ENCODE measurements around the gene SCAANT1.
A peak's percentile ranks its signal among the peaks of the same experiment; 100 is the strongest.

SCAANT1 gene

GRCh38 chr3:63911509-63911872 is 692 bp downstream of the SCAANT1 start:
- DNase-seq (ENCODE audit: extremely low read depth, low read depth): no peak
- TF ChIP-seq CTCF (IDR thresholded peaks at IDR 0.05; ENCODE audit: low read depth, low read length): no peak

- DNase-seq (ENCODE audit: extremely low read depth, low read depth): no peak
- TF ChIP-seq CTCF (IDR thresholded peaks at IDR 0.05; ENCODE audit: low read depth, low read length): no peak
Measured at GRCh38 chr3:63910891-63911290, 1.3 kb downstream of the SCAANT1 start.

GRCh38 chr3:63910001-63910400 is 2.2 kb downstream of the SCAANT1 start:
- no peak for TF ChIP-seq CTCF (IDR thresholded peaks at IDR 0.05; ENCODE audit: low read depth, low read length)
- DNase-seq (ENCODE audit: extremely low read depth, low read depth): no peak

- DNase-seq (ENCODE audit: extremely low read depth, low read depth): no peak
- TF ChIP-seq CTCF (IDR thresholded peaks at IDR 0.05; ENCODE audit: low read depth, low read length): no peak
Measured at GRCh38 chr3:63909431-63909830, 2.8 kb downstream of the SCAANT1 start.

- TF ChIP-seq CTCF (IDR thresholded peaks at IDR 0.05; ENCODE audit: low read depth, low read length): no peak
- DNase-seq (ENCODE audit: extremely low read depth, low read depth): no peak
Measured at GRCh38 chr3:63908776-63909175, 3.4 kb downstream of the SCAANT1 start.

GRCh38 chr3:63908081-63908736 is 4.0 kb downstream of the SCAANT1 start:
- no peak for DNase-seq (ENCODE audit: extremely low read depth, low read depth)

More at GRCh38 chr3:63908081-63908736, 4.0 kb downstream of the SCAANT1 start:
- peak; percentile 43 for TF ChIP-seq CTCF (IDR thresholded peaks at IDR 0.05; ENCODE audit: low read depth, low read length)

Data from AG09319 (cell line).